ENCODE results near the gene MBNL1.

GRCh38 chr3:152445212-152445611 lies 176.5 kb downstream of the MBNL1 start:
- TF ChIP-seq, protein P1, sequence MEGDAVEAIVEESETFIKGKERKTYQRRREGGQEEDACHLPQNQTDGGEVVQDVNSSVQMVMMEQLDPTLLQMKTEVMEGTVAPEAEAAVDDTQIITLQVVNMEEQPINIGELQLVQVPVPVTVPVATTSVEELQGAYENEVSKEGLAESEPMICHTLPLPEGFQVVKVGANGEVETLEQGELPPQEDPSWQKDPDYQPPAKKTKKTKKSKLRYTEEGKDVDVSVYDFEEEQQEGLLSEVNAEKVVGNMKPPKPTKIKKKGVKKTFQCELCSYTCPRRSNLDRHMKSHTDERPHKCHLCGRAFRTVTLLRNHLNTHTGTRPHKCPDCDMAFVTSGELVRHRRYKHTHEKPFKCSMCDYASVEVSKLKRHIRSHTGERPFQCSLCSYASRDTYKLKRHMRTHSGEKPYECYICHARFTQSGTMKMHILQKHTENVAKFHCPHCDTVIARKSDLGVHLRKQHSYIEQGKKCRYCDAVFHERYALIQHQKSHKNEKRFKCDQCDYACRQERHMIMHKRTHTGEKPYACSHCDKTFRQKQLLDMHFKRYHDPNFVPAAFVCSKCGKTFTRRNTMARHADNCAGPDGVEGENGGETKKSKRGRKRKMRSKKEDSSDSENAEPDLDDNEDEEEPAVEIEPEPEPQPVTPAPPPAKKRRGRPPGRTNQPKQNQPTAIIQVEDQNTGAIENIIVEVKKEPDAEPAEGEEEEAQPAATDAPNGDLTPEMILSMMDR (IDR thresholded peaks at IDR 0.05), result no peak
- TF ChIP-seq POLR2A (IDR thresholded peaks at IDR 0.05), result no peak
